ENCODE results near the gene STYX. TPM values are rescaled to one million over a fixed set of nuclear protein-coding genes. Genes with fewer than 3 reads are reported as not detected.

The STYX gene
- total RNA-seq, 1 experiment from 2014 or later: 24.4 TPM

GRCh38 chr14:52806115-52806514 is 76.1 kb downstream of the STYX start:
- Mint-ChIP-seq H3K27ac (ENCODE audit: unreplicated experiment) (no peak overlapping the region), H3K36me3 (ENCODE audit: insufficient read depth, unreplicated experiment) (no peaks in the 10 kb centered on the region), H3K4me3 (ENCODE audit: unreplicated experiment) (no peak overlapping the region), H3K4me1 (ENCODE audit: low read depth, unreplicated experiment) (no peaks in the 10 kb centered on the region), H3K27me3 (ENCODE audit: insufficient read depth, unreplicated experiment) (no peaks in the 10 kb centered on the region), H3K9me3 (ENCODE audit: unreplicated experiment) (no peaks in the 10 kb centered on the region)
- H3K4me3 ChIP-seq (ENCODE audit: low read depth, low read length): no peak overlapping the region
- intact Hi-C loops (cut with micrococcal nuclease; ENCODE audit: unreplicated experiment): no loop called here
- TF ChIP-seq, protein P1, sequence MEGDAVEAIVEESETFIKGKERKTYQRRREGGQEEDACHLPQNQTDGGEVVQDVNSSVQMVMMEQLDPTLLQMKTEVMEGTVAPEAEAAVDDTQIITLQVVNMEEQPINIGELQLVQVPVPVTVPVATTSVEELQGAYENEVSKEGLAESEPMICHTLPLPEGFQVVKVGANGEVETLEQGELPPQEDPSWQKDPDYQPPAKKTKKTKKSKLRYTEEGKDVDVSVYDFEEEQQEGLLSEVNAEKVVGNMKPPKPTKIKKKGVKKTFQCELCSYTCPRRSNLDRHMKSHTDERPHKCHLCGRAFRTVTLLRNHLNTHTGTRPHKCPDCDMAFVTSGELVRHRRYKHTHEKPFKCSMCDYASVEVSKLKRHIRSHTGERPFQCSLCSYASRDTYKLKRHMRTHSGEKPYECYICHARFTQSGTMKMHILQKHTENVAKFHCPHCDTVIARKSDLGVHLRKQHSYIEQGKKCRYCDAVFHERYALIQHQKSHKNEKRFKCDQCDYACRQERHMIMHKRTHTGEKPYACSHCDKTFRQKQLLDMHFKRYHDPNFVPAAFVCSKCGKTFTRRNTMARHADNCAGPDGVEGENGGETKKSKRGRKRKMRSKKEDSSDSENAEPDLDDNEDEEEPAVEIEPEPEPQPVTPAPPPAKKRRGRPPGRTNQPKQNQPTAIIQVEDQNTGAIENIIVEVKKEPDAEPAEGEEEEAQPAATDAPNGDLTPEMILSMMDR (IDR thresholded peaks at IDR 0.05; ENCODE audit: insufficient read depth in 1 of 2, low read depth in 1 of 2, low read length in 1 of 2, severe bottlenecking in 1 of 2, unreplicated experiment in 1 of 2): no peak
- BruUV-seq (replicated peaks): no TSS peak
- ChIA-PET POLR2A (no interaction called here), CTCF (no interaction called here)
- no peak for DNase-seq
- H3K9me3 ChIP-seq: no peaks in the 10 kb centered on the region
- H3K4me1 ChIP-seq: no peaks in the 10 kb centered on the region
- no peaks in the 10 kb centered on the region for H3K27me3 ChIP-seq (replicated peaks; ENCODE audit: control insufficient read depth, insufficient read depth, low read length)
- no peaks in the 10 kb centered on the region for H3K36me3 ChIP-seq (ENCODE audit: control insufficient read depth, insufficient read depth, low read length)

DNA sequence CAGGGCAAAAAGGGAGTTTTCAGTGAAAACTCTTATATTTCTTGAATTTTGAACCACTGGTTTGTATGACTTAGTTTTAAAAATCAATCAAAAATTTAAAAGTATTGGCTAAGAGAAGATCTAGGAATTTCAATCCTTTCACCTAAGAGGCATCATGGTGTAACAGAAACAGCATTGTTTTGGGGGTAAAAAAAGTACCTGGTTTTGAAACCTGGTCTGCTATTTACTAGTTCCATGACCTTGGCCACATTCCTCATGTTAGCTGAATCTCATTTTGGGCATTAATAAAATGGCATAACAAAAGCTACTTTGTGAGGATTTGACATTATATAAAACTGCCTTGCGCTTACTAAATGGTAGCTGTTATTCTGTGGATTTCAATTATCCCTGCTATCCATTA is 78.1 kb downstream of the STYX start:
- Mint-ChIP-seq H3K27me3 (ENCODE audit: insufficient read depth, unreplicated experiment) (no peaks in the 10 kb centered on the region), H3K4me3 (ENCODE audit: unreplicated experiment) (no peak overlapping the region), H3K36me3 (ENCODE audit: insufficient read depth, unreplicated experiment) (no peaks in the 10 kb centered on the region), H3K27ac (ENCODE audit: unreplicated experiment) (no peak overlapping the region), H3K4me1 (ENCODE audit: low read depth, unreplicated experiment) (no peaks in the 10 kb centered on the region), H3K9me3 (ENCODE audit: unreplicated experiment) (no peaks in the 10 kb centered on the region)
- DNase-seq: no peak
- CTCF ChIA-PET: no interaction called here
- TF ChIP-seq, protein P1 (IDR thresholded peaks at IDR 0.05; ENCODE audit: insufficient read depth in 1 of 2, low read depth in 1 of 2, low read length in 1 of 2, severe bottlenecking in 1 of 2, unreplicated experiment in 1 of 2): no peak
- H3K4me3 ChIP-seq (ENCODE audit: low read depth, low read length): no peak overlapping the region
- intact Hi-C loops (cut with micrococcal nuclease; ENCODE audit: unreplicated experiment): no loop called here
- POLR2A ChIA-PET: no interaction called here
- no peaks in the 10 kb centered on the region for H3K4me1 ChIP-seq
- H3K9me3 ChIP-seq: no peaks in the 10 kb centered on the region
- no peaks in the 10 kb centered on the region for H3K27me3 ChIP-seq (replicated peaks; ENCODE audit: control insufficient read depth, insufficient read depth, low read length)
- no peaks in the 10 kb centered on the region for H3K36me3 ChIP-seq (ENCODE audit: control insufficient read depth, insufficient read depth, low read length)
- no TSS peak for BruUV-seq (replicated peaks)

- no peak for DNase-seq
- Mint-ChIP-seq H3K4me1 (ENCODE audit: low read depth, unreplicated experiment) (no peaks in the 10 kb centered on the region), H3K4me3 (ENCODE audit: unreplicated experiment) (no peak overlapping the region), H3K36me3 (ENCODE audit: insufficient read depth, unreplicated experiment) (no peaks in the 10 kb centered on the region), H3K27me3 (ENCODE audit: insufficient read depth, unreplicated experiment) (no peaks in the 10 kb centered on the region), H3K27ac (ENCODE audit: unreplicated experiment) (no peak overlapping the region), H3K9me3 (ENCODE audit: unreplicated experiment) (no peaks in the 10 kb centered on the region)
- intact Hi-C loops (cut with micrococcal nuclease; ENCODE audit: unreplicated experiment): loop anchor here (5.0 kb wide), 1 partner anchor 485 kb away; no protein-coding TSS in a partner anchor
- ChIA-PET POLR2A (no interaction called here), CTCF (interaction anchor here (0.6 kb wide), 1 partner anchor 139 kb away, joined by 6 read pairs; no protein-coding TSS in a partner anchor)
- Histone ChIP-seq H3K4me3 (ENCODE audit: low read depth, low read length) (no peak overlapping the region), H3K27me3 (replicated peaks; ENCODE audit: control insufficient read depth, insufficient read depth, low read length) (no peaks in the 10 kb centered on the region), H3K4me1 (peaks cover 4% of the 10 kb centered on the region; the same call in 1 of the 2 replicates), H3K36me3 (ENCODE audit: control insufficient read depth, insufficient read depth, low read length) (no peaks in the 10 kb centered on the region), H3K9me3 (no peaks in the 10 kb centered on the region)
- BruUV-seq (replicated peaks): no TSS peak
- TF ChIP-seq, protein P1 (IDR thresholded peaks at IDR 0.05; ENCODE audit: insufficient read depth in 1 of 2, low read depth in 1 of 2, low read length in 1 of 2, severe bottlenecking in 1 of 2, unreplicated experiment in 1 of 2): no peak
Measured at GRCh38 chr14:52821805-52822250, 91.9 kb downstream of the STYX start.
